PC-9 (cell line): Measurements from ENCODE around the gene MYO1C.

Experiments used
- EZH2 ChIP-seq: fragments of 200-600 bp; sonication (generic); IDR thresholded peaks from 2 replicates; pipeline ENCODE4 v1.8.0; 2017; ENCODE audit warnings: antibody characterized with exemption, low read depth
- TF ChIP-seq, protein P1 (sequence below): fragments of 200-600 bp; sonication (generic); conservative IDR thresholded peaks from 2 replicates; pipeline ENCODE4 v1.6.1; 2017; ENCODE audit warnings: mixed run types, antibody characterized with exemption, mild to moderate bottlenecking, moderate library complexity

DNA sequence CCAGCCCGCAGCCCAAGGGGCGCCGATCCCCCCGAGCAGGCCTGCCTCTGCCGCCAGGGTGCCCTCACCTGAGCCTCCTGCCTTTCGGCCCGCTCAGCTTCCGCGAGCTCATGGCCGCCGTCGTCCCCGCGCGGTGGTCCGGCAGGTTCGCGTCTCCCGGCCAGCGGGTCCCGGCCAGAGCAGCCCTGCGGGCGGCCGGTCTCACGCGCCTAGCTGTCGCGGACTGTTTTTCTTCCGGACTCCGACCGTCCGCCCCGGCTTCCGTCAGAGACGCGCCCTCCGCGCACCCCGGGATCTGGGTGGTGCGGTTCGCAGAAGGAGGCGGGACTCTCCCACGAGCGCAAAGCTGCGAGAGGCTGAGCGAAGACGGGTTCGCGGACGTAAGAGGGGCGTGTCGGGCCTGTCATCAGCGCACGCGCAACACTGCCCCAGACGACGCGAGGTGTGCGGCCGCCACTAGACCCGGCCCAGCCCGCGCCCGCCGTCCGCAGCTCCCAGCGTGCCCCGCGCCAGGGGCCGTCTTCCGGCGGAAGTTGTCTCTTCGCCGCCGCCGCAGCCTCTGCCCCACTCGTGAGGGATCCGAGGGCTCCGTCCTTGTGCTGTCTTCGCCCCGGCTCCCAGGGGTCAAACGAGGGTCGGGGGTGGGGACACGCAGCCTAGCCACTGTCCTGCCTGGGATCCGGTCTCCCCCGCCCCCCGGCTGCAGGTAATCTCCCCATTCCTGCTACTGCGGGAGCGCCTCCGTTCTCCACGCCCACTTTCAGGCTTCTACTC is 24.1 kb upstream of the MYO1C start, which contains the start of gene INPP5K:
- TF ChIP-seq, protein P1, sequence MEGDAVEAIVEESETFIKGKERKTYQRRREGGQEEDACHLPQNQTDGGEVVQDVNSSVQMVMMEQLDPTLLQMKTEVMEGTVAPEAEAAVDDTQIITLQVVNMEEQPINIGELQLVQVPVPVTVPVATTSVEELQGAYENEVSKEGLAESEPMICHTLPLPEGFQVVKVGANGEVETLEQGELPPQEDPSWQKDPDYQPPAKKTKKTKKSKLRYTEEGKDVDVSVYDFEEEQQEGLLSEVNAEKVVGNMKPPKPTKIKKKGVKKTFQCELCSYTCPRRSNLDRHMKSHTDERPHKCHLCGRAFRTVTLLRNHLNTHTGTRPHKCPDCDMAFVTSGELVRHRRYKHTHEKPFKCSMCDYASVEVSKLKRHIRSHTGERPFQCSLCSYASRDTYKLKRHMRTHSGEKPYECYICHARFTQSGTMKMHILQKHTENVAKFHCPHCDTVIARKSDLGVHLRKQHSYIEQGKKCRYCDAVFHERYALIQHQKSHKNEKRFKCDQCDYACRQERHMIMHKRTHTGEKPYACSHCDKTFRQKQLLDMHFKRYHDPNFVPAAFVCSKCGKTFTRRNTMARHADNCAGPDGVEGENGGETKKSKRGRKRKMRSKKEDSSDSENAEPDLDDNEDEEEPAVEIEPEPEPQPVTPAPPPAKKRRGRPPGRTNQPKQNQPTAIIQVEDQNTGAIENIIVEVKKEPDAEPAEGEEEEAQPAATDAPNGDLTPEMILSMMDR: no peak
- TF ChIP-seq EZH2: no peak
